Body of pancreas (tissue), 4 donors: ENCODE measurements around the gene CENPQ.

ENCODE experiments used
- CTCF ChIP-seq, 7 experiments: fragments of 450-650 bp in 4 of 7; fragments of 200-600 bp in 3 of 7; sonication (generic) in 3 of 7; IDR thresholded peaks; one replicate each; pipeline ENCODE4 v1.5.1; 2016 to 2019; ENCODE audit warnings: antibody characterized with exemption in 7 of 7
- POLR2A ChIP-seq, 3 donors: fragments of 450-650 bp; IDR thresholded peaks; one replicate each; pipeline ENCODE4 v1.6.1; 2016; ENCODE audit warnings: antibody characterized with exemption in 3 of 3, mild to moderate bottlenecking in 2 of 3

- TF ChIP-seq CTCF (IDR thresholded peaks at IDR 0.05) (no peak), POLR2A (IDR thresholded peaks at IDR 0.05) (no peak)
Observed at GRCh38 chr6:49509342-49509741, 46.2 kb downstream of the CENPQ start.
